HG03354 (cell line): ENCODE measurements around the gene PPP2R3A.
"Not testable (repeated sequence)": the region's sequence is repeated elsewhere in the genome, so short reads cannot be mapped to it uniquely, and the experiment has no call there.

Experiments
- ATAC-seq: cut with Tn5 transposase; IDR thresholded peaks from one replicate; pipeline ENCODE4 v1.9.1; 2021; ENCODE audit warnings: mild to moderate bottlenecking; ENCODE audit not compliant: unreplicated experiment, poor library complexity, severe bottlenecking

The PPP2R3A gene, protein sequence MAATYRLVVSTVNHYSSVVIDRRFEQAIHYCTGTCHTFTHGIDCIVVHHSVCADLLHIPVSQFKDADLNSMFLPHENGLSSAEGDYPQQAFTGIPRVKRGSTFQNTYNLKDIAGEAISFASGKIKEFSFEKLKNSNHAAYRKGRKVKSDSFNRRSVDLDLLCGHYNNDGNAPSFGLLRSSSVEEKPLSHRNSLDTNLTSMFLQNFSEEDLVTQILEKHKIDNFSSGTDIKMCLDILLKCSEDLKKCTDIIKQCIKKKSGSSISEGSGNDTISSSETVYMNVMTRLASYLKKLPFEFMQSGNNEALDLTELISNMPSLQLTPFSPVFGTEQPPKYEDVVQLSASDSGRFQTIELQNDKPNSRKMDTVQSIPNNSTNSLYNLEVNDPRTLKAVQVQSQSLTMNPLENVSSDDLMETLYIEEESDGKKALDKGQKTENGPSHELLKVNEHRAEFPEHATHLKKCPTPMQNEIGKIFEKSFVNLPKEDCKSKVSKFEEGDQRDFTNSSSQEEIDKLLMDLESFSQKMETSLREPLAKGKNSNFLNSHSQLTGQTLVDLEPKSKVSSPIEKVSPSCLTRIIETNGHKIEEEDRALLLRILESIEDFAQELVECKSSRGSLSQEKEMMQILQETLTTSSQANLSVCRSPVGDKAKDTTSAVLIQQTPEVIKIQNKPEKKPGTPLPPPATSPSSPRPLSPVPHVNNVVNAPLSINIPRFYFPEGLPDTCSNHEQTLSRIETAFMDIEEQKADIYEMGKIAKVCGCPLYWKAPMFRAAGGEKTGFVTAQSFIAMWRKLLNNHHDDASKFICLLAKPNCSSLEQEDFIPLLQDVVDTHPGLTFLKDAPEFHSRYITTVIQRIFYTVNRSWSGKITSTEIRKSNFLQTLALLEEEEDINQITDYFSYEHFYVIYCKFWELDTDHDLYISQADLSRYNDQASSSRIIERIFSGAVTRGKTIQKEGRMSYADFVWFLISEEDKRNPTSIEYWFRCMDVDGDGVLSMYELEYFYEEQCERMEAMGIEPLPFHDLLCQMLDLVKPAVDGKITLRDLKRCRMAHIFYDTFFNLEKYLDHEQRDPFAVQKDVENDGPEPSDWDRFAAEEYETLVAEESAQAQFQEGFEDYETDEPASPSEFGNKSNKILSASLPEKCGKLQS (N-terminal part only)

DNA sequence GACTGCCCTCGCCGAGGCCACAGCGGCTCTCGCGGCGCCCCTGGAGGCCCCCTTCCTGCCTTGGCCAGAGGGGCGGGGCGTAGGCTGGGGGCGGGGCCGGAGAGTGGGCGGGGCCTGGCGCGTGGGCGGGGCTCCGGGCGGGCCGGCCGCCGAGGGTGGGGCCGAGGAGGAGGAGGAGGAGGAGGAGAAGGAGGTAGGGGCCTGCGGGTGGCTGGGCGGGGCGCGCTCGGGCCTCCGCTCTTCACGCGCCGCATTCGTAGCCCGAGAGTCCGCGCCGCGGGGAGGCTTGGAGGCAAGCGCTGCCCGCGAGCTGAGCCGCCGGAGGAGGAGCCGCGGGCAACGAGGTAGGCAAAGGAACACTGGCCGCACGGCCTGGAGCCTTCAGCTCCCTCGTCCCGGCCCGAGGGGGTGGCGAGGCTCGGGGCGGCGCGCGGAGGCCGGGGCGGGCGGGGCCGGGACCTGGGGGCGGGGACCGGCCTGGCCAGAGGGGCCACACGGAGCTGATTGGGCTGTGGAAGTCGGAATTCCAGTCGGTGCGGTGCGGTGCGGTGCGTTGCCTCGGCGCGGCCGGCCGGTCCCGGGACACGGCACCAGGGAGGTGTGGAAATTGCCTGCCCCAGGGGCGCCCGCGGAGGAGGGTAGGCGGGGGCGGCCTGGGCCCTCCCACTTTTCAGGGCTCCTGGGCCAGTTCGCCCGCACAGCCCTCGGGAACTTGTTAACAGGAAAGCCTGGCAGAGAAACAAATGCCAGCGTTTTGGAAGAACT is at the start of gene PPP2R3A:
Gene PPP2R3A, plus strand, starts transcription at position 223 of the 765 bp plus-strand sequence. CDS start 35,771 bp downstream, outside the sequence.
- ATAC-seq = peak; percentile 84

DNA sequence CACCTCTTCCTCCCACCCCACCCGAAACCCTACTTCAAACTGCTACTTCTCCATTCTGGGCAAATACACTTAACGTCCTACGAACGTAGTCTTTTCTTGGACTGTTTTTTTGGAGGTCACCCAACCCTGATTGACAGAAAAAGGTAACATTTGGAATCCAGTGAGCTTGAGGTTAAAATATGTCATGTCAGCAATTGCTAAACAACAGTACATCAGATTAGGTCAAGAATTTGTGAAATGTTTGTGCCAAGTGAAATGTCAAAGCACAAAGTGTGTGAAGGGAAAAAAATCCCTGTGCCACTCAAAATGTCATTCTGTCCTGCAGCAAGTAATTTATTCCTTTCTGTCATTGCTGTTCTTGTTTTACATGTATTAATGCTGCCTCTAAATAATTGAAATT is 49.2 kb upstream of the PPP2R3A start:
- ATAC-seq = no peak

DNA sequence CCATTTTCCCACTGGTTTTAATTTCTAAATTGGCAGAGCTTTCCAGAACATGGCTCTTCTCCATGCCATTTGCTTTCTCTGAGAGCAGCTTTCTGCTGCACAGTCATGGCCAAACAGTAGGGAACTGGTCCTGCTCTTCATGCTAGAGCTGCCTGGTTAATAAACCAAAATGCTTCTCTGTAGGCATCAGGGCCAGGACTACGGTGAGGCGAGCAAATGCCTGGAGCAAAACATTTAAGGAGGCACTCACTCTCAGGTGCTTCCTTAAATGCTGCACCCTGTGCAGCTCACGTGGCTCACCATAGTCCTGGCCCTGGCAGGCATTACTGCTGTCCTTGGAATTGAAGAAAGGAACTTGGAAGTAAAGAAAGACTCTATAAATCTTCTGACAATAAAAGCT is 48.5 kb upstream of the PPP2R3A start:
- no peak for ATAC-seq

DNA sequence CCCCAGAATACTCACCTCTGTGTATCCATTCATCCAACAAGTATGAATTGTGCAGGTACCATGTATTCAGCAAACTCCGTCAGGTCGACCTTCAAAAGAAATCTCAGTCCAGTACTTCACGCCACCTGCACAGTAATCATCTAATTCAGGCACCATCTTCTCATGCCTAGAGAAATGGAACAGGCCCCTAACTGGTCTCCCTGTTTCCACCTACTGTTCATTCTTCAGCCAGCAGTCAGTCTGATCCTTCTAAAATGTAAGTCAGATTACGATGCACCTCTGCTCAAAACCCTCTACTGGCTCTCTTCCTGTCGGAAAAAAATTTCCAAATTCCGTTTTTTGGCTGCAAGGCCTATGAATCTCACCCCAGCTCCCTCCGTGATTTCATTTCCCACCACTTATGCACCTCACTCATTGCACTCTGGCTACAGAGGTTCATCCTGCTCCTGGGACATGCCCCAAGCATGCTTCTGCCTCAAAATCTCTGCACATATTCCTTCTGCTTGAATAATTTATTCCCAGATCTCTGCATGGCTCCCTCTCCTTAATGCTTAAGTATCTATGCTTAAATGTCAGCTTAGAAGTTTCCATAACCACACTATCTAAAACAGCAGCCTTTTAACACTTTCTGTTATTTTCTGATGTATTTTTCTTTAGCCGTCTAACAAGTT is 47.5 kb upstream of the PPP2R3A start:
- ATAC-seq = no peak

DNA sequence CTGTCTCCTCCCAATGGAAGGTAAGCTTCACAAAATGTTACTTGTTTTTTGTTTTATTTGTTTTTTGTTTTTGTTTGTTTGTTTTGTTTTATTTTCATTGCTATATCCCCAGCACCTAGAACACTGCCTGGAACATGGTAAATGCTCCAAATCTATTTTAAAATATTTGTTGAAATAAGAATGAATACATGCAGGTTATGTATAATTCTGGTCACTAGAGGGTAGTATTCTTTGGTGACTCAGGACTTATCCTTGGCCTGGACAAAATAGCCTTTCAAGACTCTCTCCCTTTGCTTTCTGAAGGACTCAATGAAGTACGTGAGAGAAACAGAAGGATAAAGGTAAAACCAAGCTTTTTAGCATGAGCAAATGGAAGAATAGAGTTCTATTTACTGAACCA is 46.9 kb upstream of the PPP2R3A start:
- ATAC-seq = no peak

DNA sequence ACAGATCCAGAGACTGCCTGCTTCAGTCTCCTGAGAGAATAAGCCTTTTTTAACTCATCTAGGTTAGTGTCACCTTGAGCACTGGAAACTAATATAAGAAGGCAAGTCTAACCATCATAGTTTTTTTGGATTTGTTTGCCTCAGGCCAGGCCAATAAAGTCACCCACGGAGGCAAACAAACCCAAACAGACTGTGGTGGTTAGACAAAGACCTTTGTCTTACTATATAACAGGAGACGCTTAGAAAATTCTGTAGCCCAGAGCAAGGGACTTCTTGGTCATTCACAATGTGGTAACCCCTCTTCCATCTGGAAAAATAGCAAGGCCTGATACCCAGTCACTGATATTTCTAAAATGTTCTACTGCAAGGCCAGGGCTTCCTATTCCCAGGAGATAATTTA is 45.3 kb upstream of the PPP2R3A start:
- ATAC-seq = no peak

DNA sequence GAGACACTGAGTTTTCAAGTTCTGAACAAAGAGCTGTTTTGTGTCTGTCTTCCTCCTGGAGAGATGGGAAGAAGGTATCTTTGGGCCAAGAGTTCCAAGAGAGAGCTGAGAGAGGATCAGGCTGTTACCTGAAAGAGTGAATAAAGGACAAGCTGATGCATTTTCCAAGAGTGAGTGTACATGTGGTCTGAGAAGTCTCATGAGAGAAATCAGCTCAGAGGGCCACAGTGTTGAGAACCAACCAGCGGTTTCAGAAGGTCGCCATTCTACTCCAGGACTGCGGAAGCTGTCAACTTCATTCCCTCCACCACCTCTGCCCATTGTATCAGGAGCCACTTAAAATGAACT is 42.7 kb upstream of the PPP2R3A start:
- ATAC-seq = no peak

DNA sequence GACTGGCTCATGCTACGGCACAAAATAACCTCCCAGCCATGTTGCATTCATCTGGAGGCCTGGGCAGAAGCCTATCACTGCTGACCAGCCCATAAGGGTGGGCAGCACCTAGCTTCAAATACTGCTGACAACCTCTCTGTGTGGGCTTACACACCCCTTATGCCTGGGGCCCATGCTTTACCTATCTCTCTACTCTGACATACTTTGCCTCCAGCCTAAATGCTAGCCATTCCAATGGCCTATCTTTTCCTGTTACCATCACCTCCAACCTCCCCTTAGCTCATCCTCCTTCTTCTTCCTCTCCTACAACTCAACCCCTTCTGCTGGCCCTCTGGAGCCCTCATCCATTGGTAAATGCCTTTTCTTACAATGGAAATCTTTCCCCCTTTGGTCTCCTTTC is 41.0 kb upstream of the PPP2R3A start:
- ATAC-seq = no peak

DNA sequence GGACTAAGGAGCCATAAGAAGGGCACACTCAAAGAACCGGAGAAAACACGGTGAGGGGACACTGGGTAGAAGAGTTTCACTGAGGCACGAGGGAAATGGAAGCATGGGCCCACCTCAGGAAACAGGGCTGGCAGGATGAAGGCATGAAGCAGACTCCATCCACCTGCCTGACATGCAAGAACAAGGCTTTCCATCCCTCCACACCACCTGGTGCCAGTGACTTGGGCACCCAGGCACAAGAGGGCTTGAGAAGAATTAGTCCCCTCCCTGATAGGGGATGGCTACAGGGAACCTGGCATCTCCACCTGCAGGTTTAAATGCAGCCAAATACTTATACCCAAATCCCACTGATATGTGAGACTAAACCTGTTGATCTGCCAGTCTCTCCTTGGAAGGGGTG is 38.9 kb upstream of the PPP2R3A start:
- no peak for ATAC-seq

DNA sequence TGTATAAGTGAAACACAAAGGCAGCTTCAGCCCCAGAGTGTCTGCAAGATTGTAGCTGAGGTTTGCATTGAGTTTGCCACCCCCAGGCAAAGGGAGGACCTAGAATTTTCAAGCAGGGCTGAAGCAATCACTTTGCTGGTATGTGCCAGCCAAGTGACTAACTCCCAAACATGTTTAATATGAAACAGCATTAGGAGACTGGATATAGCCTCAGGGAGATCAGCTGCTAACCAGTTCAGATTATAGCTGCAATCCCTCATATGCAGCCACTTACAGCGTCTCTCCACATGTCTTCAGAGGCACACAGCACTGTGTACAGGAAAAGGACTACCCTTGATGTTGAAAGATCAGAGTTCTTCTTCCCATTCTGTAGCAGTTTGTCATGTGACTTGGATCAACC is 38.4 kb upstream of the PPP2R3A start:
- ATAC-seq = no peak

DNA sequence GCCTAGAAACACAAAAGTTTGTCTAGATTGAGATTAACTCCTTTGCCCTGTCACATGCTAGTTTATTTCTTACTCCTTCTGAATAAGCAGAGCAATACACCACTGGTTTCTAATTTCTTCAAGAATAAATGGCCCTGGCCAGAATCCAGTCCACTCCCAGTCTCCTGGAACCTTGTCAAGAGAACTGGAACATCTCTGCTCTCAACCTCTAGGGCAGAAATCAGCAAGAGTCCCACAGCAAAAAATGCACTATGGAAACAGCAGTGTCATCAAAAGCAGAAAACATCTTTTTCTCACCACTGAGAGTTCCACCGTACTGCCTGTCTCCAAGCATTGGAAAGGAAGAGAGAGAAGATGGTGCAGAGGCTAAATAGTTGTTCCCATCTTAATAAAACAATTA is 35.9 kb upstream of the PPP2R3A start:
- ATAC-seq = no peak

DNA sequence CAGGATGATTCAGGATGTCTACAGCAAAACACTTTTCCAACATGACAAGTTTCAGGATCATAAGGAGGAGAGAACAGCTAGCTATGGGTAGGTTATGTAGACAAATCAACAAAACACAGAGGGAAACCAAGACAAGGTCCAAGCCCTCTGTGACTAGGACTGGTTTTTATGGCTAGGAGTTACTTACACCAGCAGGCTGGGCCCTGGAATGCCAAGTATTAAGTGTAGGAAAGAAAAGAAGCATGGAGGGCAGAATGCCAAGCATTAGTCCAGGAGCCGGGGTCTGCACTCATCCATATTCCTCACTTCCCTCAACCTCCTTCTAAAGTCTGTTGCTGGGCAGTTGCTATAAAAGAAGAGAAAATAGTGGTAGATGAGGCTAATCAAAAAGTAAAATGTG is 35.3 kb upstream of the PPP2R3A start:
- ATAC-seq = no peak

DNA sequence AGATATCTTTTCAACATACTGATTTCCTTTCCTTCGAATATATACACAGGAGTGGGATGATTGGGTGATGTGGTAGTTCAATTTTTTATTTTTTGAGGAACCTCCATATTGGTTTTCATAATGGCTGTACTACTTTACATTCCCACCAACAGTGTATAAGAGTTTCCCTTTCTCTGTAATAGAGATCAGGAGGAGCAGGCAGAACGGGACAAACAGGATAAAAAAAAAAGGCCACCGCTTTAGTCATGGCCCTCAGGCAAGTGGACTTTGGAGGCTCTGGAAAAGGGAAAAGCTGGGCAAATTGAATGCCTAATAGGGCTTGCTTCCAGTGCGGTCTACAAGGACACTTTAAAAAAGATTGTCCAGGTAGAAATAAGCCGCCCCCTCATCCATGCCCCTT is 30.4 kb upstream of the PPP2R3A start:
- not testable (repeated sequence) for ATAC-seq

DNA sequence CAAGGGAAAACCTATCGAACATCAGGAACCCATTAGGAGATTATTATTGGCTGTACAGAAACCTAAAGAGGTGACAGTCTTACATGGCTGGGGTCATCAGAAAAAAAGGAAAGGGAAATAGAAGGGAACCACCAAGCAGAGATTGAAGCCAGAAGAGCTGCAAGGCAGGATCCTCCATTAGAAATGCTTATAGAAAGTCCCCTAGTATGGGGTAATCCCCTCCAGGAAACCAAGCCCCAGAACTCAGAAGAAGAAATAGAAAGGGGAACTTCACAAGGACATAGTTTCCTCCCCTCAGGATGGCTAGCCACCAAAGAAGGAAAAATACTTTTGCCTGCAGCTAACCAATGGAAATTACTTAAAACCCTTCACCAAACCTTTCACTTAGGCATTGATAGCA is 27.8 kb upstream of the PPP2R3A start:
- not testable (repeated sequence) for ATAC-seq

DNA sequence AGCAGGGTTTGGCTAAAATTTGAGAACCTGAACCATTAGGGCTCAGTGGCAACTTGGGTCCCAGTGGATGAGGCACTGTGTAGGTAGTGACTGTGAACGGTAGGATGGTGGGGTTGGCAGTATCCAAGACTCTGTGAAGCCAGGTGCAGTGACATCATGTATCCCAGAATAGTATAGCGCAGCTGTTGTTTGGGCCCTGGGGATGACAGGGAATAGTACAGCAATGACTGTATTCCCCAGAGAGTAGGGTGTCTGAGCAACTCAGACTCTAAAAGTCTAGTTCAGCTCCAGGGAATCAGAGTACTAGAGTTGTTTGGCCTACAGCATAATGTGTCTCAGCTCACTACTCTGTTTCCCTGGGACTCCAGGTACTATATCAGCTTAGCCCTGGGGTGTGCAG is 20.7 kb upstream of the PPP2R3A start:
- ATAC-seq = no peak

DNA sequence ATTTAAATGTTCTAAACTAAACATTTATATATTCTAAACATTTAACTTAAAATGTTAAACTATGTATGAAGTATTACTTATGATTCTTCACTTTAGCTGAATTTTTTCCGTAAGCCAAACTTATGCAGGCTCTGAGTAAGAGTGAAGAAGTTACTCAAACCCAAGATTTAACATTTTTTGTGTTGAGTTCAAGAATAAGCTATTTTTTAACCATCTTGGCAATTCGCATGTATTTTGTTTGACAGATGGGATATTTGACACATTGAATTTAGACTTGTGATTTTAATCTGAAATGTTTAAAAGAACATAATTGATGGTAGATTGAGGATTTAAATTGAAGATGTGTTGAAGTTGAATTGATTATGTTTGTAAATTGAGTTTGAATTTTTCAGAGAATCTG is 14.6 kb upstream of the PPP2R3A start:
- ATAC-seq = no peak

DNA sequence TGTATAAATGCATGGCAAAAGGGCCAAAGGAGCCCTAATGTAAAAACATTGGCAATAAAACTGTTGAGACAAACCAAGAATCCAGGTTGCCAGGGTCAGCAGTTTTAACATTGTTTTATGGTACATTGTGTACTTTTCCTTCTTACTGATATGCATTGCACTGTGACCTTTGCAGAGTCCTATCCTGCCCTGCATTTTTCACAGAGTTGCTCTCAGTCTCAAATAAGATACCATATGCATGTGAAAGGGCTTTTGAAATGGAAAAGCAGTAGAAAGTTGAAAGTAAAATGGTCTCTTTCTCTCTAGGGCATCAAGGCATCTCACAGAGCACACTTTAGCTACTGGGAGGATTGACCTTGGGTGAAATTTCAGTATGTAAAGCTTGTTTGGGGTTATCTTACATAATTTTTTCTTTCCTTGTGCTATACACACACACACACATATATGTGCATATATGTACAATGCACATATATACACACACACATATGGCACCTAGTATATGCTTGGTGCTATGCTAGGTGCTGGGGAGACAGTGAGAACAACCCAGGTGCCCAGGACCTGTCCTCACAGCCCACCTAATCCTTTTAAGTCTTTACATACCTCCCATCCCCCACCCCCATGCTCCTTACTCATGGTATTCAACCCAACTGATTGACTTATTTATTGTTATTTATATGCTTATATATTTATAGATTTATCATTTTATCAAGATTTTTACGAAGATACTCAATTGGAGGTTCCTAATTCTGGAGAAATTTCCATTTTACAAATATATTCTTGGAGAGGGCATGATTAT is 1.2 kb upstream of the PPP2R3A start:
- no peak for ATAC-seq

DNA sequence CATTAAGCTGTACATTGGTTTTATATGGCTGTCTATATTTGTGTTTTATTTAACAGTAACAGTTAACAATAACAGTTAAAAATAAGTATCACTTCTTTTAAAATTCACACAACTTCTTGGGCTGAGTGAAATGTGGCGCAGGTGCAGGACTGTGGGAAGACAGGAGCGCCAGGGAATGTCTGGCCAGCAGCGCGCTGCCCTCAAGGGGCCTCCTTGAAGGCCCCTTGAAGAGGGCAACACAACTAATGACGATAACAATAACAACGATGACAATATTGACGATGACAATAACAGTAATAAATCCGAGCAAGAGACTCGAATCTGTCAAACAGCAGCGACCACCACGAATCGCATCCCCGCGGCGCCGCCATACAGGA is 411 bp upstream of the PPP2R3A start:
- no peak for ATAC-seq
